GM12878 (cell line): ENCODE measurements around the gene UBE2O.

Source experiments
- TARDBP ChIP-seq: IDR thresholded peaks from 2 replicates; pipeline ENCODE4 v1.6.1; 2016; ENCODE audit warnings: borderline replicate concordance
- TF ChIP-seq, protein P1 (sequence below), 3 experiments: IDR thresholded peaks in 2 of 3; conservative IDR thresholded peaks in 1 of 3; 2 replicates each; pipeline ENCODE4 v1.5.1; 2011; ENCODE audit warnings: low read depth in 3 of 3, low read length in 3 of 3, mild to moderate bottlenecking in 3 of 3, control low read depth in 2 of 3, moderate library complexity in 2 of 3, inconsistent platforms in 1 of 3, mixed read lengths in 1 of 3; ENCODE audit not compliant: control insufficient read depth in 2 of 3, insufficient read depth in 1 of 3; ENCODE audit errors: extremely low read depth in 1 of 3

- TF ChIP-seq, protein P1, sequence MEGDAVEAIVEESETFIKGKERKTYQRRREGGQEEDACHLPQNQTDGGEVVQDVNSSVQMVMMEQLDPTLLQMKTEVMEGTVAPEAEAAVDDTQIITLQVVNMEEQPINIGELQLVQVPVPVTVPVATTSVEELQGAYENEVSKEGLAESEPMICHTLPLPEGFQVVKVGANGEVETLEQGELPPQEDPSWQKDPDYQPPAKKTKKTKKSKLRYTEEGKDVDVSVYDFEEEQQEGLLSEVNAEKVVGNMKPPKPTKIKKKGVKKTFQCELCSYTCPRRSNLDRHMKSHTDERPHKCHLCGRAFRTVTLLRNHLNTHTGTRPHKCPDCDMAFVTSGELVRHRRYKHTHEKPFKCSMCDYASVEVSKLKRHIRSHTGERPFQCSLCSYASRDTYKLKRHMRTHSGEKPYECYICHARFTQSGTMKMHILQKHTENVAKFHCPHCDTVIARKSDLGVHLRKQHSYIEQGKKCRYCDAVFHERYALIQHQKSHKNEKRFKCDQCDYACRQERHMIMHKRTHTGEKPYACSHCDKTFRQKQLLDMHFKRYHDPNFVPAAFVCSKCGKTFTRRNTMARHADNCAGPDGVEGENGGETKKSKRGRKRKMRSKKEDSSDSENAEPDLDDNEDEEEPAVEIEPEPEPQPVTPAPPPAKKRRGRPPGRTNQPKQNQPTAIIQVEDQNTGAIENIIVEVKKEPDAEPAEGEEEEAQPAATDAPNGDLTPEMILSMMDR (IDR thresholded peaks at IDR 0.05 in 2 of 3, conservative IDR thresholded peaks at IDR 0.05 in 1 of 3; ENCODE audit: control insufficient read depth in 2 of 3, extremely low read depth in 1 of 3, insufficient read depth in 1 of 3, low read depth in 3 of 3, low read length in 3 of 3): no peak
- no peak for TF ChIP-seq TARDBP
These were observed 26.1 kb downstream of the UBE2O start for GRCh38 chr17:76426853-76427252.
